Neural progenitor cell (in vitro differentiated cells): ENCODE results near the gene CD164.

Experiments
- CTCF ChIP-seq: fragments of 200-600 bp; sonication (generic); IDR thresholded peaks from 2 replicates; pipeline ENCODE4 v1.5.1; 2017; ENCODE audit warnings: antibody characterized with exemption, mild to moderate bottlenecking
- EZH2 ChIP-seq: fragments of 200-600 bp; sonication (generic); IDR thresholded peaks from 2 replicates; pipeline ENCODE4 v1.6.1; 2017; ENCODE audit warnings: antibody characterized with exemption, mild to moderate bottlenecking, moderate library complexity
- EZH2phosphoT487 ChIP-seq: fragments of 200-600 bp; sonication (generic); IDR thresholded peaks from 2 replicates; pipeline ENCODE4 v1.6.1; 2017; ENCODE audit warnings: antibody characterized with exemption

- TF ChIP-seq CTCF (no peak), EZH2phosphoT487 (no peak), EZH2 (no peak)
Observed at GRCh38 chr6:109429496-109429895, 47.2 kb upstream of the CD164 start.
